Fibroblast of mammary gland (primary cell): ENCODE results near the gene ACVR2A.

Experiments used
- DNase-seq: peaks from one replicate; pipeline ENCODE4 v3.0.0-alpha.2; 2010; ENCODE audit warnings: low read depth
- H3K4me3 ChIP-seq: 2 replicates; pipeline ENCODE4 v1.5.1; 2011; ENCODE audit warnings: low read depth, mild to moderate bottlenecking, low read length, moderate library complexity; ENCODE audit not compliant: control insufficient read depth
- TF ChIP-seq, protein P1 (sequence below): conservative IDR thresholded peaks from 2 replicates; pipeline ENCODE4 v1.5.1; 2011; ENCODE audit warnings: low read depth, low read length, inconsistent platforms; ENCODE audit not compliant: control insufficient read depth, insufficient read depth

Gene ACVR2A

DNA sequence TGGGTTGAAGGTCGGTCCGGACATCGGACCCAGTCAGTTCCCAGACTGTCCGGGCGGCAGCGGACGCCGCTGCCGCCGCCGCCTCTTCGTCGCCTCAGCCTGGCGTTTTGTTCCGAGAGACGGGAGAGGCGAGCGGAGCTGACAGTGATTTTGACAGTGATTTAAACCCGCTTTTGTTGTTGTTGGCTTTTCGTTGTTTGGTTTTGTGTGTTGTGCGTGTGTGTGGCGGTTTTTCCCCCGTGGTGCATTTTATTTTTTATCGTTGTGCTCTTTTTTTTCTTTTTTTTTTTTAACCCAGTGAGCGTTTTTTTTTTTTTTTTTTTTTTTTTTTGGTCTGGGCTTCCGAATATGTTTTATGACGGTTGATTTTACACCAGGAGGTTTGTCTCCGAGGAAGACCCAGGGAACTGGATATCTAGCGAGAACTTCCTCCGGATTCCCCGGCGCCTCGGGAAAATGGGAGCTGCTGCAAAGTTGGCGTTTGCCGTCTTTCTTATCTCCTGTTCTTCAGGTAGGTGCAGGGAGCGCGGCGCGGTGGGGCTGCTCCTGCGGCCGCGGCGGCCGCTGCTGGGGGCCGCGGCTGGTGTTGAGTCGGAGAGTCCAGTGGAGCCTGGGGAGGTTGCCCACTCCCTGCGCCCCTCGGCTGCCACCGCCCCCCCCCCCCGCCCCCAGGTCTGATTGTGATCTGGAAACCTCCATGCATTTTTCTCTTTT is at the start of gene ACVR2A:
ACVR2A (plus strand) TSS at position 333 of the 714 bp plus-strand sequence; CDS start at position 457, 124 bp downstream.
- TF ChIP-seq, protein P1, sequence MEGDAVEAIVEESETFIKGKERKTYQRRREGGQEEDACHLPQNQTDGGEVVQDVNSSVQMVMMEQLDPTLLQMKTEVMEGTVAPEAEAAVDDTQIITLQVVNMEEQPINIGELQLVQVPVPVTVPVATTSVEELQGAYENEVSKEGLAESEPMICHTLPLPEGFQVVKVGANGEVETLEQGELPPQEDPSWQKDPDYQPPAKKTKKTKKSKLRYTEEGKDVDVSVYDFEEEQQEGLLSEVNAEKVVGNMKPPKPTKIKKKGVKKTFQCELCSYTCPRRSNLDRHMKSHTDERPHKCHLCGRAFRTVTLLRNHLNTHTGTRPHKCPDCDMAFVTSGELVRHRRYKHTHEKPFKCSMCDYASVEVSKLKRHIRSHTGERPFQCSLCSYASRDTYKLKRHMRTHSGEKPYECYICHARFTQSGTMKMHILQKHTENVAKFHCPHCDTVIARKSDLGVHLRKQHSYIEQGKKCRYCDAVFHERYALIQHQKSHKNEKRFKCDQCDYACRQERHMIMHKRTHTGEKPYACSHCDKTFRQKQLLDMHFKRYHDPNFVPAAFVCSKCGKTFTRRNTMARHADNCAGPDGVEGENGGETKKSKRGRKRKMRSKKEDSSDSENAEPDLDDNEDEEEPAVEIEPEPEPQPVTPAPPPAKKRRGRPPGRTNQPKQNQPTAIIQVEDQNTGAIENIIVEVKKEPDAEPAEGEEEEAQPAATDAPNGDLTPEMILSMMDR, result no peak
- H3K4me3 ChIP-seq, result peak within 1 kb of the TSS; percentile 81
- peak; percentile 35 for DNase-seq

DNA sequence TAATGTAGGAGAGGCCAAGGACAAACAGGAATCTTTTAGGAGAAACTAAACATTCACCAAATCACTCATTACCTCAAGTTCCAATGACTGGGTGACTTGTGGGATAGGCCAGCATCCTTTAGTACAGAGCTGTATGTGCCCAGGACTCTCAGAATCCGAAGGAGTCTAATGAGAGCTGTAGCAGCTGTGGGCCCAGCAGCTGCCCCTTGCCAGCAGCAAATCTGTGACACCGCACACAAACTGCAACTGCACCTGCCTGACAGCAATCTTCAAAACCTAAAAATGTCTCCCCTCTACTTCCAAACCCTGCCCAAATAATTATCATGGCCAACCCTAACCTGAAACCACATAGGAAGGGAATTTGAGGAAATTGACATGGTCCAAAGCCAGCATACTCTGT is 44.5 kb upstream of the ACVR2A start:
- DNase-seq, result no peak
- H3K4me3 ChIP-seq, result no peak overlapping the region
- TF ChIP-seq, protein P1, result no peak

DNA sequence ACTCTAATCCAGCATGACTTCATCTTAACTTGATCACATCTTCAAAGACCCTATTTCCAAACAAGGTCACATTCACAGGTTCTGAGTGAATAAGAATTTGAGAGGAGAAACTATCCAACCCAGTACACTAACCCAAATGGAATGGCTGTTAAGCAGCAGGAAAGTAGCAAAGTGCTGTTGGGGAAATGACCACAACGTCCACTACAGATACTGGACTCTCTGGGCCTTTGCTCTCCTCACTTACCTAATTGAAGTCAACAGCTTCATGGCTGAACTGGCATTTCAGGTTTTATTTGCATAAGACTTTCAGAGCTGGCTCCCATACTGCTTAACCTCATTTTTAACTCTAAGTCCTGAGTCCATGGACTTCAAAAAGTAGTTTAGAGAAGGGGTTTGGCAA is 38.0 kb upstream of the ACVR2A start:
- TF ChIP-seq, protein P1, result no peak
- no peak overlapping the region for H3K4me3 ChIP-seq
- DNase-seq, result no peak

DNA sequence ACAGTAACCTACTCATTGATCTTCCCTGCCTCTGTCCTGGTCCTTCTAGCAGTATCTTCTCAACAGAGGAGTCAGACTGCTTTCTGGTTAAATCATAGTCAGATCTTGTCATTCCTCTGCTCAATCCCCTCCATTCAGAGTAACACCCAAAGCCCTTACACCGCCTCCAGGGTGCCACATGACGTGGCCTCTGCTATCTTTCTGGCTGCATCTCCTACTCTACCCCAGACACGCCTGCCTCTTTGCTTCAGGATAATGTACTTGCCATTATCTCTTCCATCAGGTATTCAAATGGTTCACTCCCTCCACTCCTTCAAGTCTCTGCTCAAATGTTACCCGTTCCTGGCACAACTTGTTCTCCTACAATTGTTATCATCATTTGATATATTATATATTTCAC is 36.3 kb upstream of the ACVR2A start:
- no peak for DNase-seq
- H3K4me3 ChIP-seq, result no peak overlapping the region
- TF ChIP-seq, protein P1, result no peak

DNA sequence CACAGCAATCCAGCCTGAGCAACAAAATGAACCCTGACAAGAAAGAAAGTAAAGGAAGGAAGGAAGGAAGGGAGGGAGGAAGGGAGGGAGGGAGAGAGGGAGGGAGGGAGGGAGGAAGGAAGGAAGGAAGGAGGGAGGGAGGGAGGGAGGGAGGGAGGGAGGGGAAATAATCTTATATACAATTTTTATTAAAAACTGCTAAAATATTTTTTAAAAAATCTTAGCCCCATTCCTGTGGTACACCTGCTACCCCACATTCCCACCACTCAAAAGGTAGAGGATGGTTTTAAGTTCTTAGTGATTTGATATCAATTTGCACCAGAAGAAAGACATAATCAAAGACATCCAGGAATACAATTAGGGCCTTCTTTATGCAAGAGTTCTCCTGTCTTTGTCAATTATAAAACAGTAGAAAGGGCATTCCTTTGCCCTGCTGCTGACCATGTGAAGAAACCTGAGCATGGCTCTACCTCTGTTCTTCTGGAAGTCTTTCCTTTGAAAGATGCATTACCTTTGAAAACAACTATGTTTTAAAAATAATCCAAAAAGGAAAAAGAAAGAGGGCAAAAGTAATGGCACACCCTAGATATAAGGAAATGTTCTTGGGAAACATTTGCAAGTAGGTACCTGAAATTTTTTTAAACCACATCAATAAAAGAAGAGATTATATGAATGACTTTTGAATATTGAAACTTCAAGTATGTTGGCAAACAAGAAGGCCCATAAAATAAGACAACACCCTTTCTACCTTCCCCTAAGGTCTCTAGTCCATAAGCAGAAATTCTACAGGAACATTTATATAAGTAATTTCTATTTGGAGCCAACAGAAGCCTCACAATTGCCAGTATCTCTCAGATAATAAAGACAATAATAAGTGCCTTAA is 33.7 kb upstream of the ACVR2A start:
- DNase-seq, result no peak
- TF ChIP-seq, protein P1, result no peak
- H3K4me3 ChIP-seq, result no peak overlapping the region

DNA sequence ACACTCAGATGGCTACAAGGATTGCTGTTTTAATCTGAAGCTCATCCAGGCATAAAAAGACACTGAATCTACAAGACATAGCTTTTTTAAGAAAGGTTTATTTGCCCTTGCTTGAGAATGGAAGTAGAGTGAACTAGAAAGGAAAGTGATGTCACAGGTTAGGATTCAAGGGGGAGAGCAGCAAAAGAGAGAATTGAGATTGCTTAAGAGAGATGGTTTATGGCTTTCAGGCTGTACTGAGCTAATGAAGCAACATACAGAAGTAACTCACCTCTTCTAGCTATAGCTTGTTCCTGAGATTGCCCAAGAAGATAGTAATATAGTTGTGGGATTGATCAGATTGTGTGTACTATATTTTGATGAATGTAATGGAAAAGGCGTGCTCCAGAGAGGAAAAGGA is 26.1 kb upstream of the ACVR2A start:
- TF ChIP-seq, protein P1, result no peak
- peak; percentile 39 for DNase-seq
- H3K4me3 ChIP-seq, result no peak overlapping the region
